Fibroblast of peridontal ligament (primary cell): ENCODE measurements around the gene RNF130.

Source experiments
- DNase-seq: peaks from one replicate; pipeline ENCODE4 v3.0.0-alpha.2; 2010; ENCODE audit errors: extremely low read depth

The RNF130 gene, protein sequence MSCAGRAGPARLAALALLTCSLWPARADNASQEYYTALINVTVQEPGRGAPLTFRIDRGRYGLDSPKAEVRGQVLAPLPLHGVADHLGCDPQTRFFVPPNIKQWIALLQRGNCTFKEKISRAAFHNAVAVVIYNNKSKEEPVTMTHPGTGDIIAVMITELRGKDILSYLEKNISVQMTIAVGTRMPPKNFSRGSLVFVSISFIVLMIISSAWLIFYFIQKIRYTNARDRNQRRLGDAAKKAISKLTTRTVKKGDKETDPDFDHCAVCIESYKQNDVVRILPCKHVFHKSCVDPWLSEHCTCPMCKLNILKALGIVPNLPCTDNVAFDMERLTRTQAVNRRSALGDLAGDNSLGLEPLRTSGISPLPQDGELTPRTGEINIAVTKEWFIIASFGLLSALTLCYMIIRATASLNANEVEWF

DNA sequence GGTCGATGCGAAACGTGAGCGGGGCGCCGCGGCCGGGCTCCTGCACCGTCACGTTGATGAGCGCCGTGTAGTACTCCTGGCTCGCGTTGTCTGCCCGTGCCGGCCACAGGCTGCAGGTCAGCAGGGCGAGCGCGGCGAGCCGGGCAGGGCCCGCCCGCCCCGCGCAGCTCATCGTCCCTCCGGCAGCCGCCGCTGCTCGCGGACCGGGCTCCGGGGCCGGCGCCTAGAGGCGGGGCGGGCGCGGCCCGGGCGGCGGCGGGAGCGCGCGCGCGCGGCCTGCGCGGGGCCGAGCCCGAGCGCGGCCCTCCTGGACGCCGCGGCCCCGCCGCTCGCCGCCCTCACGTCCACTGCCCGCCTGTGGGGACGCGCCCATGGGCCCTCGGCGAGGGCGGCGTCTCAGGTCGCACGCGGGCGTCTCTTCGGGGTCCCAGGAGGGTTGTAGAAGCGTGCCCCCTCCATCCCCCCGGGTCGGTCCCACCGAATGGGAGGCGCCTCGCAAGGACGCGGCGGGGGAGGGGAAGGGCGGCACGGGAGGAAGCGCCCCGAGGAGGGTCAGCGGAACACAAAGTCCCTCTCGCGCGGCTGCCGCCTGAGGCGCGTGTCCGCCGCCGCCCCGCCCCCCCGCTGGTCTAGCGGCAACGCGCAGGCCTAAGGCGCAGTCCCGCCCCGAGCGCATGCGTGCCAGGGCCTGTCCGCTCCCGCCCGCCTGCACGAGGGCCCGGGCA lies at the start of gene RNF130:
RNF130 (minus strand) TSS at position 229 of the 725 bp plus-strand sequence; CDS start at position 172, 57 bp downstream.
- peak; percentile 87 for DNase-seq

DNA sequence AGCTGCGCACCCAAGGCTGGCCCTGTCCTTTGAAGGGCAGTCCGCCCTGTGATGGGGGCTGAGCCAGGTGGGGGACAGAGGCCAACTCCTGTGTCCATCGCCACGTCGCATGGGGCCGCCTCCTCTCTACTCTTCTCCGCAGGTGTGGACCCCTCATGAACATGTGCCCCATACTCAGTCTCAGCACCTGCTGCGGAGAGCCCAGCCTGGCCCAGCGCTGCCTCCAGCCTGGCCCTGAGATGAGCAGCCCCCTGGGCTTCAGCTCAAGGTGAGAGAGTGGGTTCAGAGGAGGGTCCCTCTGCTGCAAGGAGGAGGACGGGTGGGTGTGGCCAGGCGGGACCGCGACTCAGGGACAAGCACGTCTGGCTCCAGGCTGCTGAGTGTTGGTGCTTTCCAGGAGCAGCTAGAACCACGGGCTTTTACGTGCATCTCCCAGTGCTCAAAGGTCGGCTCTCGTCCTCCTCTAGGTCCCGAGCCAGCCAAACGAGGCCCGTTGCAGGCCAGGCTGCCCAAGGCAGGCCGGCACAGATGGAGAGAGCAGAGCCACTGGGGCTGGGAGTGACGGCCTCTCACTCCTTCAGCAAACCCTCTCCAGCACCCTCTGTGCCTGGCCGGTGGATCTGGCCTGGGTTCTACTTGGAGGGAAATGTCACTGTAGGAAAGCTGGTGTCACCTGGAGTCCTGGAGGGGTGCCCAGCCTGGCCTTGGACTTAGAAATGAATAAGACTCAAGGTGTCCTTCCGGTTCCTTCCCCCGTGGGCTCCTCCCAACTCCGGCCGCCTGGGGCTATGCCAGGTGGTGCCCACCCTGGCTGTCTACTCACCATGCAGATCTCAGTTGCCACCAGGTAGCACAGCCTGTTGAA lies 48.9 kb upstream of the RNF130 start:
- no peak for DNase-seq

DNA sequence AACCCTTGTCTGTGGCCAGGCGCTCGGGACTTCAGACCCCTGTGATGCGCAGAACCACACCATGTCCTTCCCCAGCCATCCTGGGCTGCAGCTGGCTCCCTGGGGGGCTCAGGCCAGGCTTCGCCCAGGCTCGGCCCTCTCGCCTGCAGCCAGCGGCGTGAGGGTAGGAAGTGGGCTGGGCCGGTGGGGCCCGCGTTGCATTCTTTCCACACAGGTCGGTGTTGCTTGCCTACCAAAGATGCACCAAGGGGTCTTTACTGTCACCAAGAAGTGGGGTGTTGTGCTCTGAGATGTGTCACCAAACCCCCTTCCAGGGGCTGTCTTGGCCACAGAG lies 48.3 kb upstream of the RNF130 start:
- no peak for DNase-seq

DNA sequence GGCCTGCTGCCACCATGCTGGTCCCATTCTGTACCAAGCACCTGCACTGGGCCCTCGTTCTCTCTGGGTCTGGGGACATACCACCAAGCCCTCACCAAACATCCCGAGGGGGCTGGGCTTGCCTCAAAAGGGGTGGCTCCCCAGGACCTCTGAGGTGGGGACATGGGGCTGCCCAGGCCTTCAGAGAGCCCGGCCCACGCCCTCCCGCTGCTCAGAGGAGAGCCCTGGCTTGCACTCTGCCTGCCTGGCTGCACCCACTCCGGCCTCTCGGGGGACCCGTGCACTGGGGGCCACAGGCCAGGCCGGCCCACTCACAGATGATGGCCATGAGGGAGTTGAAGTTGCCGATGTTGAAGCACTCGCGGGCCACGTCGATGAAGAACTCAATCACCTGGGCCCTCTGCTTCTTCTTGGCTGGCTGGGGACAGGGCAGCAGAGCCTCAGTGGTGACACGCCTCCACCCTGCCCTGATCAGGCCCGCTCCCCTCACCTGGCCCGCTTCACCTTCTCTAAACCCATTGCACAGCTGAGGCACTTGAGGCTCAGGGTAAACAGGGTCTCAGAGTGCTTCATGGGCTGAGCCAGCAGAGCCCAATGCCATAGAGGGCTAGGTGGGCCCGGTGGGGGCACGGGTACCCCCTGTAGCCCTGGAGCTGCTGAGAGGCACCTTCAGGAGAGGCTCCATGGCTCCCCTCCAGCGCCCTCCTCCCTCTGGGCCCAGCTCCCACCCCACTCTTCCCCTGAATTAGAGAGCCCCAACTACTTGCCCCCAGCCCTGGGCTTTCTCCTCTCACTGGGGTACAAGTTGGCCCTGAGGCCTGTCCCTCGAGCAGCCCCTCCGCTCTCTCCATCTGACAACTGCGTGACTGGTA lies 47.7 kb upstream of the RNF130 start:
- DNase-seq, result no peak

DNA sequence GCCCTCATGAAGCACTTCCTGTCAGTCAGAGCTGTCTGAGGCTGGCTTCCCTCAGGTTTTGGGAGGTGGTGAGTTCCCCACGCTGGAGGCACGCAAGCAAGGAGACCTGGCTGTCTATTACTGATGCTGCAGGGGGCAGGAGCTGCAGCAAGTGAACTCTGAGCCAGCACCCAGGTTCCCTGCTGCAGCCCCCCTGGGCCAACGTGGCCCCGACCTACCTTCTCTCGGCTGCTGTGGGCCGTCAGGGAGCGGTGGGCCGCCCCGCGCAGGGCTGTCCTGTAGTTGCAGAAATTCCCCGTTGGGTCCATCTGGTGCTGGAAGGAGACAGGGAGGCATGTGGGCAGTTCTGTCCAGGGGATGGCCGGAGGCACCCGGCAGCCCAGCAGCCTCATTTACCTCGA lies 46.8 kb upstream of the RNF130 start:
- no peak for DNase-seq

DNA sequence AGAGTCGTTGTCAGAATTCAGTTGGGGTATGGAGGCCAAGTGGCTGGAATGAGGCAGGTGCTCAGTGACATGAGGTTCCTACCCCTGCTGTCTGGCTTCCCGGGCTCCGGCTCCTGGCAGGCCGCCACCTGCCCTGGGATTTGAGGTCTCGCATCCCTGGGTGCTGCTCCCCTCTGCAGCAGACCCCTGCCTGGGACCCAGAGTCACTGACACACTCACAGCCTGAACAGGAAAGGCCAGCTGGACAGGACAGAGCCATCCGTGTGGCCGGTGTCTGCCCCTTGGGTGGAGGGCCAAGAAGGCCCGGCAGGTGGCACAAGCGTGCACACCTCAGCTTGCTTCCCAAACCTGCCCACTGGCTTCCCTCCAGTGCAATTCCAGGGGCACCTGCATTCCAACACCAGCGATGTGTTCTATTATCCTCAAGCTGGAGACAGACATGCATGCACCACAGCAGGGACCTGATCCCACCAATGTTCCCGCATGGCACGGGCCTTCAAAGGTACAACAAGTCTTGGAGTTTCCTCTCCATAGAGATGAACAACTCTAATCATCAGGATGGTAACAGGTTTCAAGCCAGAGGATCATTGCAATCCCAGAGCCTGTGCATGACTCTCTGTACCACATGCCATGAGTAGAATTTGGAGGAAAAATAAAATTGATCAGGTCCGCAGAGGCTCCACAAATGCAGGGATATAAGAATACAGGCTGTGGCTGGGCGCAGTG lies 45.6 kb upstream of the RNF130 start:
- DNase-seq, result no peak

GRCh38 chr5:180116077-180116999 lies 44.8 kb upstream of the RNF130 start:
- DNase-seq, result no peak

GRCh38 chr5:180115326-180116076 lies 43.9 kb upstream of the RNF130 start:
- DNase-seq, result no peak

- no peak for DNase-seq
Observed at GRCh38 chr5:180114304-180115003, 42.9 kb upstream of the RNF130 start.

GRCh38 chr5:180113660-180114303 lies 42.2 kb upstream of the RNF130 start:
- no peak for DNase-seq

GRCh38 chr5:180112181-180112861 lies 40.8 kb upstream of the RNF130 start:
- DNase-seq, result no peak

GRCh38 chr5:180111273-180112002 lies 39.9 kb upstream of the RNF130 start:
- no peak for DNase-seq

DNA sequence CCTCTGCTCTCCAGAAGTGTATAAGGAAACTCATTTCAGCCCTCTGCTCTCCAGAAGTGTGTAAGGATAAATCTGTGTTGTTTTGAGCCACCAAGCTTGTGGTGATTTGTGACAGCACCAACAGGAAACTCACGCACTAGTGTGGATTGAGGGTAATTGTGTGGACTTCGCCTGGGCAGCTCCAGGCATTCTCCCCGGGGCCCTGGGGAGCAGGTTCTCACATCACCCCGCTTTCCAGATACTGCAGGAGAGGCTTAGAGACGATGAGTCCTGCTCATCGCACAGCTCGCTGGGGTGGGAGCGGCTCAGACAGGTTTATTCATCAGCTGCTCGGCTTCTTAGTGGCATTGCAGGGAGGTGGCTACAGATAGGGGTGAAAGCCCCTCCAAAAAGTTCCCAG lies 38.4 kb upstream of the RNF130 start:
- no peak for DNase-seq

GRCh38 chr5:180107005-180107404 lies 35.4 kb upstream of the RNF130 start:
- DNase-seq, result no peak

GRCh38 chr5:180105827-180106312 lies 34.3 kb upstream of the RNF130 start:
- peak; percentile 24 for DNase-seq

DNA sequence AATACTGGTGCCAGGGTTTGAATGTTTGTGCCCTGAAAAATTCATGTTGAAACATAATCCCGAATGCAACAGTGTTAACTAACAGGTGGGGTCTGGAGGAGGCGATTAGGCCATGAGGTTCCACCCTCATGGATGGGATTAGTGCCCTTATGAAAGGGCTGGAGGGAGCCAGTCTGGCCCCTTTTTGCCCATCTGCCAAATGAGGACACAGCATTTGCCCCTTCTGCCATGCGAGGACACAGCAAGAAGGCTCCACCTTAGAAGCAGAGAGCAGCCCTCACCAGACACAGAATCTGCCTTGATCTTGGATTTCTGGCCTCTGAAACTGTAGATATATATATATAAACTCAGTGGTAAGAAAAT lies 32.6 kb upstream of the RNF130 start:
- no peak for DNase-seq
